PC-9 (cell line): Measurements from ENCODE around the gene PROSER3.

ENCODE experiments used
- CTCF ChIP-seq: fragments of 200-600 bp; sonication (generic); conservative IDR thresholded peaks from 2 replicates; pipeline ENCODE4 v1.6.1; 2017; ENCODE audit warnings: mixed run types, antibody characterized with exemption, mild to moderate bottlenecking, moderate library complexity
- EZH2 ChIP-seq: fragments of 200-600 bp; sonication (generic); IDR thresholded peaks from 2 replicates; pipeline ENCODE4 v1.8.0; 2017; ENCODE audit warnings: antibody characterized with exemption, low read depth

- TF ChIP-seq EZH2 (no peak), CTCF (no peak)
These were observed 29.0 kb upstream of the PROSER3 start for GRCh38 chr19:35729021-35729420.
